DOHH2 (cell line): ENCODE data around the gene ABLIM2.

Experiments used
- H3F3A ChIP-seq: fragments of 200-600 bp; sonication (generic), shearing (Covaris generic); 2 replicates; pipeline ENCODE4 v1.6.0; 2016; ENCODE audit warnings: antibody characterized with exemption, mild to moderate bottlenecking; ENCODE audit not compliant: control insufficient read depth, insufficient read depth
- H3K27ac ChIP-seq: fragments of 200-600 bp; sonication (generic); 2 replicates; pipeline ENCODE4 v1.5.1; 2014; ENCODE audit warnings: low read depth, mild to moderate bottlenecking, low read length, moderate library complexity
- H3K27me3 ChIP-seq: fragments of 200-600 bp; sonication (generic); 2 replicates; pipeline ENCODE4 v1.6.1; 2014; ENCODE audit warnings: mild to moderate bottlenecking, low read length, mixed read lengths; ENCODE audit not compliant: control insufficient read depth
- H3K36me3 ChIP-seq: fragments of 200-600 bp; sonication (generic); 2 replicates; pipeline ENCODE4 v1.6.1; 2014; ENCODE audit warnings: mild to moderate bottlenecking, low read length, moderate library complexity, mixed read lengths; ENCODE audit not compliant: control insufficient read depth
- H3K4me1 ChIP-seq: fragments of 200-600 bp; sonication (generic); 2 replicates; pipeline ENCODE4 v1.6.1; 2014; ENCODE audit warnings: mild to moderate bottlenecking, low read length, mixed read lengths; ENCODE audit not compliant: control insufficient read depth
- H3K4me2 ChIP-seq: fragments of 200-600 bp; sonication (generic); 2 replicates; pipeline ENCODE4 v1.6.0; 2014; ENCODE audit warnings: mild to moderate bottlenecking, low read length, moderate library complexity
- H3K4me3 ChIP-seq: fragments of 200-600 bp; sonication (generic); 2 replicates; pipeline ENCODE4 v1.5.1; 2014; ENCODE audit warnings: mild to moderate bottlenecking, low read length, mixed read lengths
- H3K79me2 ChIP-seq: fragments of 200-600 bp; sonication (generic); 2 replicates; pipeline ENCODE4 v1.6.1; 2014; ENCODE audit warnings: mild to moderate bottlenecking, low read length, mixed read lengths; ENCODE audit not compliant: control insufficient read depth
- H3K9me2 ChIP-seq: fragments of 200-600 bp; sonication (generic); replicated peaks from 2 replicates; pipeline ENCODE4 v1.6.1; 2014; ENCODE audit warnings: mild to moderate bottlenecking, low read length, mixed read lengths; ENCODE audit not compliant: control insufficient read depth
- H3K9me3 ChIP-seq: fragments of 200-600 bp; sonication (generic); 2 replicates; pipeline ENCODE4 v1.6.1; 2014; ENCODE audit warnings: antibody characterized with exemption, low read length, mixed read lengths; ENCODE audit not compliant: control insufficient read depth, insufficient read depth
- H4K20me1 ChIP-seq: fragments of 200-600 bp; sonication (generic); 2 replicates; pipeline ENCODE4 v1.6.0; 2014; ENCODE audit warnings: low read depth, mild to moderate bottlenecking, antibody characterized with exemption, low read length, moderate library complexity; ENCODE audit not compliant: control insufficient read depth, insufficient read depth
- EZH2phosphoT487 ChIP-seq: fragments of 200-600 bp; sonication (generic); IDR thresholded peaks from 2 replicates; pipeline ENCODE4 v1.6.1; 2017; ENCODE audit warnings: borderline replicate concordance, mild to moderate bottlenecking, antibody characterized with exemption, low read length, moderate library complexity, mixed read lengths
- TF ChIP-seq, protein P1 (sequence below): fragments of 200-600 bp; sonication (generic); IDR thresholded peaks from one replicate; pipeline ENCODE4 v1.5.1; 2014; ENCODE audit warnings: antibody characterized with exemption, mild to moderate bottlenecking, low read depth, low read length; ENCODE audit not compliant: poor library complexity, severe bottlenecking

ABLIM2 gene

DNA sequence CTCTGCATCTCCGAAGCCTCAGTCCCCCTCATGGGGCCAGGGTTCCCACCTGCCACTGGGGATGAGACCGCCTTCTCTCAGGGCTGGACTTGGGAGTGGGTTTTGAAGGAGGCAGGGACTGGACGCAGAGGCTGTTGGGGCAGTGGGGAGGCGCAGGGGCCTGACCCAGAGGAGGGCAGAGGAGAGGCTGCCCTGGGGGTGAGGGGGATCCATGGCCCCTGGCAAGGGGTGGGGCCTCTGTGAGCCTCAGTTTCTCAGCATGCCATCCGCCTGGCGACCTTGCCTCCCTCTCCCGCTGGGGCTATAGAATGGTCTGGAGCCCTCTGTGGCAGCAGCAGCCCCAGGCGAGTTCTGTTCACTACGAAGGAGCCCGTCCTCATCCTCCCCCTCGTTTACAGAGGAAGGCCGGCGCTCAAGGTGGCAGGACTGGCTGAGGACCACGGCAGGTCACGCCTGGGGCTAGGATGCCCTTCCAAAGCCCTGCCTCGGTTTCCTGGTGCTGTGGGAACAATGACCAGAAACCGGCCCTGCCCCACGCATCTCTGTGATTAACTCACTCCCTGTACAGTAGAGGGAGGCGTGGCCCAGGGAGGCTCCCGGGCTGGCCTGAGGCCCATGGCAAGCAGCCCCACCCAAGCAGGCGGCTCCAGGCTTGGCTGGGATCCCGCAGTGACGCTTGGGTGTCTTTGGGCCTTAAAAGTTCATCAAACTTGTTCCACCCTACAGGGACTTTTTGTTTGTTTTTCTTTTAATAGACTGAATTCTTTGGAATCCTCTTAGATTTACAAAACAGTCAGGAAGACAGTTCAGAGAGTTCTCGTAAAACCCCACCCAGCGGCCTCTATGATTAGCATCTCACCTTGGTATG, 24.5 kb upstream of the ABLIM2 start:
- no peaks in the 10 kb centered on the region for H3K9me3 ChIP-seq
- H3K79me2 ChIP-seq: no peaks in the 10 kb centered on the region
- no peaks in the 10 kb centered on the region for H3K4me1 ChIP-seq
- no peaks in the 10 kb centered on the region for H3F3A ChIP-seq
- no peak overlapping the region for H3K27ac ChIP-seq
- no peak overlapping the region for H3K4me2 ChIP-seq
- no peaks in the 10 kb centered on the region for H4K20me1 ChIP-seq
- no peaks in the 10 kb centered on the region for H3K36me3 ChIP-seq
- H3K9me2 ChIP-seq: no peaks in the 10 kb centered on the region
- TF ChIP-seq, protein P1, sequence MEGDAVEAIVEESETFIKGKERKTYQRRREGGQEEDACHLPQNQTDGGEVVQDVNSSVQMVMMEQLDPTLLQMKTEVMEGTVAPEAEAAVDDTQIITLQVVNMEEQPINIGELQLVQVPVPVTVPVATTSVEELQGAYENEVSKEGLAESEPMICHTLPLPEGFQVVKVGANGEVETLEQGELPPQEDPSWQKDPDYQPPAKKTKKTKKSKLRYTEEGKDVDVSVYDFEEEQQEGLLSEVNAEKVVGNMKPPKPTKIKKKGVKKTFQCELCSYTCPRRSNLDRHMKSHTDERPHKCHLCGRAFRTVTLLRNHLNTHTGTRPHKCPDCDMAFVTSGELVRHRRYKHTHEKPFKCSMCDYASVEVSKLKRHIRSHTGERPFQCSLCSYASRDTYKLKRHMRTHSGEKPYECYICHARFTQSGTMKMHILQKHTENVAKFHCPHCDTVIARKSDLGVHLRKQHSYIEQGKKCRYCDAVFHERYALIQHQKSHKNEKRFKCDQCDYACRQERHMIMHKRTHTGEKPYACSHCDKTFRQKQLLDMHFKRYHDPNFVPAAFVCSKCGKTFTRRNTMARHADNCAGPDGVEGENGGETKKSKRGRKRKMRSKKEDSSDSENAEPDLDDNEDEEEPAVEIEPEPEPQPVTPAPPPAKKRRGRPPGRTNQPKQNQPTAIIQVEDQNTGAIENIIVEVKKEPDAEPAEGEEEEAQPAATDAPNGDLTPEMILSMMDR: no peak
- TF ChIP-seq EZH2phosphoT487: no peak
- peaks cover 8% of the 10 kb centered on the region for H3K27me3 ChIP-seq
- no peak overlapping the region for H3K4me3 ChIP-seq

DNA sequence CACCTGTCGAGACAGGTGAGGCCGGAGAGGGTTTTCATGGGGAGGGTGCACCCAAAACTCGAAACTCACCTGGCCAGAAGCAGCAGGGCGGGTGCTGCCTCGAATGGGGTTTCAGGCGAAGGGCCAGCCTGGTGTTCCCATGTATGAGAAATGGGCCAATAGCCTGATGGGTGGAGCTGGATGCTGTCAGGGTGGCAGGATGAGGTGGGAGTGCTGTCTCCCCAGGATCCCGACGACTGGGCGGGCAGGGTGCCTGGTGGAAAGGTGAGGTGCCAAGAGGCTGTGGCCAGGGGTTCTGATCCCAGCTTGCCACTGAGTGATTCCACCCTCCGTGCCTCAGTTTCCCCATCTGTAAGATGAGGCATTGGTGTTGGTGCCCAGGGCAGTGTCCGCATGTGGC, 23.7 kb upstream of the ABLIM2 start:
- Histone ChIP-seq H3K27me3 (peaks cover 8% of the 10 kb centered on the region), H3K4me3 (no peak overlapping the region), H3K36me3 (no peaks in the 10 kb centered on the region), H3F3A (no peaks in the 10 kb centered on the region), H3K4me2 (no peak overlapping the region), H3K79me2 (no peaks in the 10 kb centered on the region), H3K27ac (no peak overlapping the region), H3K4me1 (peaks cover 2% of the 10 kb centered on the region), H3K9me2 (no peaks in the 10 kb centered on the region), H3K9me3 (no peaks in the 10 kb centered on the region), H4K20me1 (no peaks in the 10 kb centered on the region)
- TF ChIP-seq EZH2phosphoT487: no peak
- TF ChIP-seq, protein P1: no peak

DNA sequence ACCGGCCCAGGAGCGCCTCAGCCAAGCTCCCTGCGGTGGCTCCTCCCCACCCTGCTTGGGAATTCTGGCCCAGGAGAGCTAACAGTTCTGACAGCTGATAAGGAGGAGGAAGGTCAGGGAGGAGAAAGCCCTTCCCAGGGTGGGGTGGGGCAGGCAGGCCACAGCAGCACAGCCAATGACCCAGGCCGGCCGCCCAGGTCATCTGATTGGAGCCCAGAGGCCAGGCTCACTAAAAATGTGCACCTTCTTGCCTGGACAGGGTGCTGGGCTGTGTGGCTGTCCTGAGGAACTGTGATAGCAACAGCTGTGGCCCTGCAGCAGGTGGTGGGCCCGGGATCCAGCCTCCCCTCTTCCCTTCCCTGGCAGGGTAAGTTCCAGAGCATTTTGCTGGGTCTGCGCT, 23.2 kb upstream of the ABLIM2 start:
- Histone ChIP-seq H3F3A (no peaks in the 10 kb centered on the region), H3K4me1 (peaks cover 7% of the 10 kb centered on the region), H3K9me3 (no peaks in the 10 kb centered on the region), H3K27ac (no peak overlapping the region), H3K4me2 (no peak overlapping the region), H4K20me1 (no peaks in the 10 kb centered on the region), H3K9me2 (no peaks in the 10 kb centered on the region), H3K27me3 (peaks cover 5% of the 10 kb centered on the region), H3K79me2 (no peaks in the 10 kb centered on the region), H3K4me3 (no peak overlapping the region), H3K36me3 (no peaks in the 10 kb centered on the region)
- TF ChIP-seq, protein P1: no peak
- no peak for TF ChIP-seq EZH2phosphoT487
